22Rv1 (cell line): ENCODE measurements around the gene COIL.

ENCODE experiments used
- ZFX ChIP-seq: fragments of 450-650 bp; IDR thresholded peaks from 2 replicates; pipeline ENCODE4 v1.6.1; 2017; ENCODE audit warnings: antibody characterized with exemption, borderline replicate concordance
- TF ChIP-seq, protein P1 (sequence below): fragments of 450-650 bp; IDR thresholded peaks from 2 replicates; pipeline ENCODE4 v1.5.1; 2017; ENCODE audit warnings: mild to moderate bottlenecking

DNA sequence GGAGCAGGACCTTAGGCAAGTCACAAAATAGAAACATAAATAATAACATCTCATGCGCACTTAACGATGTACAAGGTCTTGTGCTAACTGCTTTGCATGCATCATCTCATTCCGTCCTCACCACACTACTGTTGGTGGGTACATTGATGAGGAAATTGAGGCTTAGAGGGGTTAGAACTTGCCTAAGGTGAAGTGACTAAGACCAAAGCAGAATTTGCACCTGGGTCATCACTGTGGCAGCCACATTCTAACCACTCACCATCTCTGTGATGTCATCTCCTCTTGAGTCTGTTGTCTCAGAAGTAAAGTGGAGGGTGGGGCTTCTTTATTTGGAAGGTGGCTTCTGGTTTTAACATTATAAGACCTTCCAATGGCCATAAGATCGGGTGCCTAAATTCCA lies 26.6 kb downstream of the COIL start:
- TF ChIP-seq, protein P1, sequence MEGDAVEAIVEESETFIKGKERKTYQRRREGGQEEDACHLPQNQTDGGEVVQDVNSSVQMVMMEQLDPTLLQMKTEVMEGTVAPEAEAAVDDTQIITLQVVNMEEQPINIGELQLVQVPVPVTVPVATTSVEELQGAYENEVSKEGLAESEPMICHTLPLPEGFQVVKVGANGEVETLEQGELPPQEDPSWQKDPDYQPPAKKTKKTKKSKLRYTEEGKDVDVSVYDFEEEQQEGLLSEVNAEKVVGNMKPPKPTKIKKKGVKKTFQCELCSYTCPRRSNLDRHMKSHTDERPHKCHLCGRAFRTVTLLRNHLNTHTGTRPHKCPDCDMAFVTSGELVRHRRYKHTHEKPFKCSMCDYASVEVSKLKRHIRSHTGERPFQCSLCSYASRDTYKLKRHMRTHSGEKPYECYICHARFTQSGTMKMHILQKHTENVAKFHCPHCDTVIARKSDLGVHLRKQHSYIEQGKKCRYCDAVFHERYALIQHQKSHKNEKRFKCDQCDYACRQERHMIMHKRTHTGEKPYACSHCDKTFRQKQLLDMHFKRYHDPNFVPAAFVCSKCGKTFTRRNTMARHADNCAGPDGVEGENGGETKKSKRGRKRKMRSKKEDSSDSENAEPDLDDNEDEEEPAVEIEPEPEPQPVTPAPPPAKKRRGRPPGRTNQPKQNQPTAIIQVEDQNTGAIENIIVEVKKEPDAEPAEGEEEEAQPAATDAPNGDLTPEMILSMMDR = no peak
- TF ChIP-seq ZFX = no peak
